Pancreas (tissue), 10 donors: ENCODE measurements around the gene ARHGAP19. TPM values are rescaled to one million over a fixed set of nuclear protein-coding genes. Genes with fewer than 3 reads are reported as not detected.

Experiments
- ATAC-seq, 4 donors: fragments of 200-7000 bp; cut with Tn5 transposase; one replicate each; pipeline versions ENCODE4 v1.8.0 to v1.9.1; 2020; ENCODE audit warnings: mild to moderate bottlenecking in 4 of 4, moderate library complexity in 4 of 4
- DNase-seq, 6 donors: peaks; one replicate each; pipeline ENCODE4 v3.0.0-alpha.2; 2020
- FAIRE-seq: peaks from 2 replicates; lab custom pipeline; 2012; peaks lifted over from hg19 to GRCh38; lab: Jason Lieb, UNC
- H3K27ac ChIP-seq, 4 donors: fragments of 200-600 bp; sonication (generic); 1 replicate in 3 of 4; 2 replicates in 1 of 4; pipeline versions ENCODE4 v1.5.0 to v1.8.0; 2020
- H3K27me3 ChIP-seq, 4 donors: fragments of 200-600 bp; one replicate each; pipeline ENCODE4 v1.8.0; 2021
- H3K36me3 ChIP-seq, 3 donors: fragments of 200-600 bp; sonication (generic) in 1 of 3; one replicate each; pipeline versions ENCODE4 v1.5.0 to v1.8.0; 2020 to 2021
- H3K4me1 ChIP-seq, 3 donors: fragments of 200-600 bp; one replicate each; pipeline ENCODE4 v1.8.0; 2021
- H3K4me3 ChIP-seq, 4 donors: fragments of 200-600 bp; sonication (generic) in 2 of 4; one replicate each; pipeline versions ENCODE4 v1.5.0 to v1.8.0; 2020 to 2021
- H3K9me3 ChIP-seq, 4 donors: fragments of 200-600 bp; one replicate each; pipeline ENCODE4 v1.8.0; 2021
- WGBS, 2 donors: extraction: QIAGEN DNeasy Blood & Tissue Kit; methylation state at CpG; one replicate each; pipeline ENCODE4 v1.1.7; 2013; 5-methylcytosine and 5-hydroxymethylcytosine counted together
- intact Hi-C, 3 donors: fragments of 100-400 bp; cut with DNase I; formaldehyde crosslinking; loops; one replicate each; pipeline versions ENCODE4 v1.11.1 to v1.14.2; 2022
- polyA plus RNA-seq, 2 donors: library from polyadenylated mRNA; stranded (reverse); fragments of 200-250 nt; gene quantifications; one replicate each; pipeline ENCODE4 v1.2.3, GENCODE V29; 2013
- total RNA-seq, 6 donors: library from RNA; stranded (reverse); fragmentation: NEBNext Ultra II Directional in 4 of 6; extraction: Animal tissue kit (Norgen Biotek cat#: 25700) in 4 of 6; gene quantifications; one replicate each; pipeline versions ENCODE4 v1.2.1 to v1.2.4, GENCODE V29; 2021 to 2023
- TF ChIP-seq, protein P1 (sequence below), 4 donors: fragments of 200-600 bp; sonication (generic) in 3 of 4; IDR thresholded peaks; one replicate each; pipeline versions ENCODE4 v1.5.0 to v1.8.0; 2021; ENCODE audit warnings: antibody characterized with exemption in 4 of 4
- donor health status: healthy with polysubstance abuse.
- donor health status: DM: no; HTN: no; CAD: no; lungs with moderate emphysema.
- donor health status: DM: no; HTN: no; CAD: no.
- donor health status: control.
- donor health status: control.
- donor health status: Bipolar disorder and iron deficiency.
- donor health status: DM: yes; HTN: yes; CAD: no.
- donor health status: DM: no; HTN: no; CAD: no.
- donor health status: DM: no; HTN: no; CAD: no.
- donor health status: DM: yes; HTN: yes; CAD: no.

The ARHGAP19 gene
- total and polyA plus RNA-seq, 8 donors: 1.1 to 4.8 (median 2.4) TPM

DNA sequence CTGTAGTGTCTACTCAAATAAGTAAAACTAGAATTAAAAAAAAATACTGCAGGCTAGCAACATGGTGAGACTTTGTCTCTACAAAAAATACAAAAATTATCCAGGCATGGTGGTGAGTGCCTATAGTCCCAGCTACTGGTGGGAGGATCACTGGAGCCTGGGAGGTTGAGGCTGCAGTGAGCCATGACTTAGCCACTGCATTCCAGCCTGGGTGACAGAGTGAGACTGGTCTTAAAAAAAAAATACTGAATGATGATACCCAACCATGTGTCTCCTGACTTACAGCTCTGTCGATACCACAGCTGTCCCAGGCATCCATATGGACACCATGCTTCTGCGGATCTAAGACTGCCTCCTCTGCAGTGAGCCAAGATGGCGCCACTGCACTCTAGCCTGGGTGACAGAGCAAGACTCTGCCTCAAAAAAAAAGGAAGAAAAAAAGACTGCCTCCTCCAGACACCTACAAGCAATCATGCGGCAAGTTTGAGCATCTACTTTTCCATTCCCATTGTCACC, 18.7 kb upstream of the ARHGAP19 start:
- FAIRE-seq (no peak), ATAC-seq (no peak), DNase-seq (no peak)
- 94 to 97% methylated on average over 4 of the region's 4 CpGs for WGBS, 2 donors
- Histone ChIP-seq H3K9me3 (no peaks in the 10 kb centered on the region), H3K4me3 (no peak overlapping the region), H3K36me3 (no peaks in the 10 kb centered on the region), H3K4me1 (no peaks in the 10 kb centered on the region), H3K27ac (no peak overlapping the region), H3K27me3 (no peaks in the 10 kb centered on the region)
- TF ChIP-seq, protein P1, sequence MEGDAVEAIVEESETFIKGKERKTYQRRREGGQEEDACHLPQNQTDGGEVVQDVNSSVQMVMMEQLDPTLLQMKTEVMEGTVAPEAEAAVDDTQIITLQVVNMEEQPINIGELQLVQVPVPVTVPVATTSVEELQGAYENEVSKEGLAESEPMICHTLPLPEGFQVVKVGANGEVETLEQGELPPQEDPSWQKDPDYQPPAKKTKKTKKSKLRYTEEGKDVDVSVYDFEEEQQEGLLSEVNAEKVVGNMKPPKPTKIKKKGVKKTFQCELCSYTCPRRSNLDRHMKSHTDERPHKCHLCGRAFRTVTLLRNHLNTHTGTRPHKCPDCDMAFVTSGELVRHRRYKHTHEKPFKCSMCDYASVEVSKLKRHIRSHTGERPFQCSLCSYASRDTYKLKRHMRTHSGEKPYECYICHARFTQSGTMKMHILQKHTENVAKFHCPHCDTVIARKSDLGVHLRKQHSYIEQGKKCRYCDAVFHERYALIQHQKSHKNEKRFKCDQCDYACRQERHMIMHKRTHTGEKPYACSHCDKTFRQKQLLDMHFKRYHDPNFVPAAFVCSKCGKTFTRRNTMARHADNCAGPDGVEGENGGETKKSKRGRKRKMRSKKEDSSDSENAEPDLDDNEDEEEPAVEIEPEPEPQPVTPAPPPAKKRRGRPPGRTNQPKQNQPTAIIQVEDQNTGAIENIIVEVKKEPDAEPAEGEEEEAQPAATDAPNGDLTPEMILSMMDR (IDR thresholded peaks at IDR 0.05): no peak
- intact Hi-C loops: no loop called here

DNA sequence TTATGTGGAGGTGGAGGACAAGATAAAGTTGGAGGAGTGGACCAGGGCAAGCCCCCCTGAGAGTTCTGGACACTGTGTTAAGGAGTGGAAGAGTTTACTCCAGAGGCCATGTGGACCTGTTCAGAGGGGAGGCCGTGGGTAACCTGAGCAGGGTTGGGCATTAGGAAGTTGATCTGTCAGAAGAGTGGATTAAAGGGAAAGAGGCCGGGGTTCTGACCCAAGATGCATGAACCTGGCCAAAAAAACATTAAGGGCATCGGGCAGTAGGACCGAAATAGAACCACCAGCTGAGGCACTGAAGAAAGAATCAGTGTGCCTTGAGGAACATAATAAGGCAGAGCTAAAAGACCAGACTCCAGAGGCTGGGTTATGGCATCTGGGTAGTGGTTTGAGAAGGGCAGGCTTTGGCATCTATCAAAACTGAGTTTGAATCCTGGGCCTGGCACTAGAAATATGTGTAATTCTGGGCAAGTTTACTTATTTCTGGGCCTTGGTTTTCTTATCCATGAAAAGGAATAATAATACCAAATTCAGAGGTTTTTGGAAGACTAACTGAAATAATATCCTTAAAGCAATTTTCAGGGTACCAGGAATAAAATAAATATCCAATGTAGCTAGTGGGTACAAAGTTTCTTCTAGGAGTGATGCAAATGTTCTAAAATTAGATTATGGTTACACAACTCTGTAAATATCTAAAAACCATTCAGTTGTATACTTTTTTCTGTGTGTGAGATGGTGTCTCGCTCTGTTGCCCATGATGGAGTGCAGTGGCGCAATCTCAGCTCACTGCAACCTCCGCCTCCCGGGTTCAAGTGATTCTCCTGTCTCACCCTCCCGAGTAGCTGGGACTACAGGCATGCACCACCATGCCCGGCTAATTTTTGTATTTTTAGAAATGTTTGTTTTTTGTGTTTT, 15.7 kb upstream of the ARHGAP19 start:
- intact Hi-C loops: no loop called here
- DNase-seq (no peak), ATAC-seq (no peak), FAIRE-seq (no peak)
- no peaks in the 10 kb centered on the region for H3K27me3 ChIP-seq
- no peaks in the 10 kb centered on the region for H3K36me3 ChIP-seq
- TF ChIP-seq, protein P1 (IDR thresholded peaks at IDR 0.05): no peak
- no peak overlapping the region for H3K4me3 ChIP-seq
- 77 to 80% methylated on average over 10 of the region's 10 CpGs for WGBS, 2 donors
- no peaks in the 10 kb centered on the region for H3K9me3 ChIP-seq
- H3K4me1 ChIP-seq: no peaks in the 10 kb centered on the region
- H3K27ac ChIP-seq: no peak overlapping the region

DNA sequence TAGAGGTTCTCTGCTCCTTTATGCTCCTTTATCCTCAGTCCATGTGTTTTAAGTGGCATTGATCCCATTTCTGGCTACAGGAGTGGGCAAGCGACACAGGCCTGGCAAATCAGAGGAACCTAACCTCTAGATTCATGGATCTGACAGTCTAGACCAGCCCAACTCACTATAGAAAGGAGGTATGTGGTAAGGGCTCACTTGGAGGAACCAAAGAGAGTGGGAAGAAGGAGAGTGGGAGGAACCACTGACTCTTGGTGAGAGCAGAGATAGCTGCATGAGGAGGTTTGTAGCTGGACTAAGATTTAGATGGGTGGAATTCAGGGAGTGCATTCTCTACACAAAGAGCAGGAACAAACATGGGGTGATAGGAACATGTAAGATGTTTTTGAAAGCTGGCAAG, 15.0 kb upstream of the ARHGAP19 start:
- FAIRE-seq: no peak
- 42 to 90% methylated on average over 1 of the region's 1 CpG for WGBS, 2 donors
- no peaks in the 10 kb centered on the region for H3K27me3 ChIP-seq
- no peak overlapping the region for H3K4me3 ChIP-seq
- intact Hi-C loops: no loop called here
- no peaks in the 10 kb centered on the region for H3K4me1 ChIP-seq
- TF ChIP-seq, protein P1 (IDR thresholded peaks at IDR 0.05): no peak
- no peak for DNase-seq
- H3K36me3 ChIP-seq: no peaks in the 10 kb centered on the region
- no peak overlapping the region for H3K27ac ChIP-seq
- no peaks in the 10 kb centered on the region for H3K9me3 ChIP-seq
- no peak for ATAC-seq

DNA sequence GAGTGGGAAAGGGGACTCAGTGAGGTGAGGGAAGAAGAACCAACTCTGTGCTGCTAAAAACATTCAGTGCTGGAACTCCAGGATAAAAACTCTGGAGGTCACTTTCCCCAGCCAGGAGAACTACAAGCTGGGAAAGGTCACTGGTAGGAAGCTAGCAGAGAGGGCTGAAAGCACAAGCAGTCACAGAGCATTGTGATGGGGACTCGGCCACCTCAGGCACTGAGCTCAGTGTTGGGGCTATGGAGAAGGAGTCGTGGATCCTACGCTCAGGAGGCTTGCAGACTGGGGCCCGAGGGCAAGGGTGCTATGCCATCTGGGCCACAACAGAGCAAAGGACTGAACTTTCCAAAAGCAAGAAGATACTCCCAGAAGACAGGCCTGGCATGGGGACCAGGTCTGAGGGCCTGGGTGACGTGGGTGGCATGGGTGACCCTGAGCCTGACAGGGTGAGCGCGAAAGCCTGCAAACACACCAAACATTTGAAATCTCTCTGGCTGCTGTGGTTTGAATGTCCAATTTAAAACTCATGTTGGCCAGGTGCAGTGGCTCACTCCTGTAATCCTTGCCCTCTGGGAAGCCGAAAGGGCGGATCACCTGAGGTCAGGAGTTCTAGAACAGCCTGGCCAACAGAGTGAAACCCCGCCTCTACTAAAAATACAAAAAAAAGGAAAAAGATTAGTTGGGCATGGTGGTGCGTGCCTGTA, 9.8 kb upstream of the ARHGAP19 start:
- intact Hi-C loops: no loop called here
- H3K4me1 ChIP-seq: no peaks in the 10 kb centered on the region
- 87 to 89% methylated on average over 11 of the region's 11 CpGs for WGBS, 2 donors
- H3K9me3 ChIP-seq: no peaks in the 10 kb centered on the region
- DNase-seq (no peak), ATAC-seq (no peak), FAIRE-seq (no peak)
- TF ChIP-seq, protein P1 (IDR thresholded peaks at IDR 0.05): no peak
- no peaks in the 10 kb centered on the region for H3K36me3 ChIP-seq
- no peaks in the 10 kb centered on the region for H3K27me3 ChIP-seq
- H3K4me3 ChIP-seq: no peak overlapping the region
- no peak overlapping the region for H3K27ac ChIP-seq
